Stimulated activated naive CD4-positive, alpha-beta T cell treated with Interleukin-2 at 50 U/mL for 16 hours (primary cell): ENCODE data around the gene POU2F1.
"Not testable (repeated sequence)": the region's sequence is repeated elsewhere in the genome, so short reads cannot be mapped to it uniquely, and the experiment has no call there.

Experiments used
- DNase-seq: peaks from one replicate; lab custom pipeline; 2025; lab: John Stamatoyannopoulos, UW

The POU2F1 gene

GRCh38 chr1:167231873-167232450, 11.3 kb downstream of the POU2F1 start:
- DNase-seq: no peak

GRCh38 chr1:167232801-167233200, 12.1 kb downstream of the POU2F1 start:
- no peak for DNase-seq

GRCh38 chr1:167233373-167233772, 12.7 kb downstream of the POU2F1 start:
- DNase-seq: no peak

- no peak for DNase-seq
Measured at GRCh38 chr1:167237000-167237399, 16.3 kb downstream of the POU2F1 start.

- no peak for DNase-seq
Measured at GRCh38 chr1:167238713-167239112, 18.0 kb downstream of the POU2F1 start.

- no peak for DNase-seq
Measured at GRCh38 chr1:167239257-167239656, 18.6 kb downstream of the POU2F1 start.

- DNase-seq: no peak
Measured at GRCh38 chr1:167244244-167244643, 23.6 kb downstream of the POU2F1 start.

- DNase-seq: not testable (repeated sequence)
Measured at GRCh38 chr1:167245168-167245567, 24.5 kb downstream of the POU2F1 start.

GRCh38 chr1:167246971-167247370, 26.3 kb downstream of the POU2F1 start:
- no peak for DNase-seq

GRCh38 chr1:167247754-167248153, 27.1 kb downstream of the POU2F1 start:
- no peak for DNase-seq

- no peak for DNase-seq
Measured at GRCh38 chr1:167248707-167249642, 28.3 kb downstream of the POU2F1 start.

- no peak for DNase-seq
Measured at GRCh38 chr1:167249702-167250101, 29.0 kb downstream of the POU2F1 start.

GRCh38 chr1:167250482-167250881, 29.8 kb downstream of the POU2F1 start:
- no peak for DNase-seq

- no peak for DNase-seq
Measured at GRCh38 chr1:167251472-167251871, 30.8 kb downstream of the POU2F1 start.

GRCh38 chr1:167252986-167253385, 32.3 kb downstream of the POU2F1 start:
- DNase-seq: no peak

- DNase-seq: no peak
Measured at GRCh38 chr1:167258858-167259257, 38.2 kb downstream of the POU2F1 start.

GRCh38 chr1:167262836-167263235, 42.1 kb downstream of the POU2F1 start:
- DNase-seq: no peak

- no peak for DNase-seq
Measured at GRCh38 chr1:167263344-167263743, 42.7 kb downstream of the POU2F1 start.

- DNase-seq: no peak
Measured at GRCh38 chr1:167263819-167264464, 43.3 kb downstream of the POU2F1 start.

- DNase-seq: no peak
Measured at GRCh38 chr1:167266965-167267364, 46.3 kb downstream of the POU2F1 start.

GRCh38 chr1:167268347-167268787, 47.7 kb downstream of the POU2F1 start:
- DNase-seq: no peak

- DNase-seq: no peak
Measured at GRCh38 chr1:167270349-167271092, 49.8 kb downstream of the POU2F1 start.
